DND-41 (cell line): ENCODE data around the gene OR6B3.

Experiments
- ATAC-seq: fragments of 200-7000 bp; cut with Tn5 transposase; 3 replicates; pipeline ENCODE4 v1.9.1; 2021; ENCODE audit warnings: low read depth; ENCODE audit not compliant: insufficient read depth
- DNase-seq: peaks from one replicate; pipeline ENCODE4 v3.0.0-alpha.2; 2020
- H2AFZ ChIP-seq: 2 replicates; pipeline ENCODE4 v1.6.0; 2012; ENCODE audit warnings: low read depth, low read length
- H3K27ac ChIP-seq: 2 replicates; pipeline ENCODE4 v1.5.1; 2012; ENCODE audit warnings: low read length, inconsistent platforms
- H3K27me3 ChIP-seq: fragments of 200-600 bp; sonication (generic); 2 replicates; pipeline ENCODE4 v1.6.0; 2012; ENCODE audit warnings: low read length, mild to moderate bottlenecking, inconsistent platforms; ENCODE audit not compliant: insufficient read depth, poor library complexity
- H3K36me3 ChIP-seq: 2 replicates; pipeline ENCODE4 v1.5.1; 2012; ENCODE audit warnings: low read length, inconsistent platforms; ENCODE audit not compliant: insufficient read depth
- H3K4me1 ChIP-seq: 2 replicates; pipeline ENCODE4 v1.5.1; 2012; ENCODE audit warnings: mild to moderate bottlenecking, low read length; ENCODE audit not compliant: insufficient read depth
- H3K4me2 ChIP-seq: 2 replicates; pipeline ENCODE4 v1.6.0; 2012; ENCODE audit warnings: mild to moderate bottlenecking, moderate library complexity, low read length, inconsistent platforms; ENCODE audit not compliant: insufficient read depth
- H3K4me3 ChIP-seq, 2 experiments: fragments of 200-600 bp in 1 of 2; shearing (Covaris generic) in 1 of 2; 2 replicates each; pipeline ENCODE4 v1.5.1; 2012 to 2016; ENCODE audit warnings: inconsistent platforms in 2 of 2, low read length in 2 of 2, mild to moderate bottlenecking in 2 of 2, low read depth in 1 of 2, moderate library complexity in 1 of 2
- H3K79me2 ChIP-seq: 2 replicates; pipeline ENCODE4 v1.6.0; 2012; ENCODE audit warnings: low read length, inconsistent platforms; ENCODE audit not compliant: insufficient read depth
- H3K9ac ChIP-seq: 2 replicates; pipeline ENCODE4 v1.6.0; 2012; ENCODE audit warnings: low read depth, mild to moderate bottlenecking, inconsistent platforms, low read length, moderate library complexity
- H3K9me3 ChIP-seq: 2 replicates; pipeline ENCODE4 v1.5.1; 2012; ENCODE audit warnings: low read length, moderate library complexity, mild to moderate bottlenecking, inconsistent platforms; ENCODE audit not compliant: insufficient read depth, severe bottlenecking
- H4K20me1 ChIP-seq: 2 replicates; pipeline ENCODE4 v1.6.0; 2012; ENCODE audit warnings: low read length; ENCODE audit not compliant: insufficient read depth
- EZH2 ChIP-seq: IDR thresholded peaks from 3 replicates; pipeline ENCODE4 v1.6.1; 2012; ENCODE audit warnings: borderline replicate concordance, low read depth, mild to moderate bottlenecking, moderate library complexity, low read length, inconsistent platforms; ENCODE audit not compliant: severe bottlenecking
- TF ChIP-seq, protein P1 (sequence below): IDR thresholded peaks from 2 replicates; pipeline ENCODE4 v1.5.1; 2012; ENCODE audit warnings: borderline replicate concordance, low read length, moderate library complexity, mild to moderate bottlenecking; ENCODE audit not compliant: poor library complexity, severe bottlenecking; ENCODE audit errors: extremely low read depth

Gene OR6B3

DNA sequence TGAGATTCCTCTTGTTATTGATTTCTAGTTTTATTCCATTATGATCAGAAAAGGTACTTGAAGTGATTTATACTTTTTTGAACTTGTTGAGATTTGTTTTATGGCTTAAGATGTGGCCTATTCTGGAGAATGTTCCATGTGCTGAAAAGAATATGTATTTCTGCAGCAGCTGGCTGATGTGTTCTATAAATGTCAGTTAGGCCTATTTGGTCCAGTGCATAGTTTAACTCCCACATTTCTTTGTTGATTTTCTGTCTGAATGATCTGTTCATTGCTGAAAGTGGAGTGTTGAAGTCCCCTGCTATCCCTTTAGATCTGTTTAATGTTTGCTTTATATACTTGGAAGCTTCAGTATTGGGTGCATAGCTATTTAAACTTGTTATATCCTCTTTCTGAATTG, 16.0 kb downstream of the OR6B3 start:
- Histone ChIP-seq H3K27ac (no peak overlapping the region), H3K27me3 (peaks cover 44% of the 10 kb centered on the region), H2AFZ (no peak overlapping the region), H3K4me1 (no peaks in the 10 kb centered on the region), H3K4me2 (no peak overlapping the region), H3K9me3 (no peaks in the 10 kb centered on the region), H3K79me2 (no peaks in the 10 kb centered on the region), H4K20me1 (no peaks in the 10 kb centered on the region), H3K4me3 (no peak overlapping the region), H3K36me3 (no peaks in the 10 kb centered on the region), H3K9ac (no peak overlapping the region)
- DNase-seq (no peak), ATAC-seq (no peak)
- TF ChIP-seq, protein P1, sequence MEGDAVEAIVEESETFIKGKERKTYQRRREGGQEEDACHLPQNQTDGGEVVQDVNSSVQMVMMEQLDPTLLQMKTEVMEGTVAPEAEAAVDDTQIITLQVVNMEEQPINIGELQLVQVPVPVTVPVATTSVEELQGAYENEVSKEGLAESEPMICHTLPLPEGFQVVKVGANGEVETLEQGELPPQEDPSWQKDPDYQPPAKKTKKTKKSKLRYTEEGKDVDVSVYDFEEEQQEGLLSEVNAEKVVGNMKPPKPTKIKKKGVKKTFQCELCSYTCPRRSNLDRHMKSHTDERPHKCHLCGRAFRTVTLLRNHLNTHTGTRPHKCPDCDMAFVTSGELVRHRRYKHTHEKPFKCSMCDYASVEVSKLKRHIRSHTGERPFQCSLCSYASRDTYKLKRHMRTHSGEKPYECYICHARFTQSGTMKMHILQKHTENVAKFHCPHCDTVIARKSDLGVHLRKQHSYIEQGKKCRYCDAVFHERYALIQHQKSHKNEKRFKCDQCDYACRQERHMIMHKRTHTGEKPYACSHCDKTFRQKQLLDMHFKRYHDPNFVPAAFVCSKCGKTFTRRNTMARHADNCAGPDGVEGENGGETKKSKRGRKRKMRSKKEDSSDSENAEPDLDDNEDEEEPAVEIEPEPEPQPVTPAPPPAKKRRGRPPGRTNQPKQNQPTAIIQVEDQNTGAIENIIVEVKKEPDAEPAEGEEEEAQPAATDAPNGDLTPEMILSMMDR: no peak
- TF ChIP-seq EZH2: no peak

DNA sequence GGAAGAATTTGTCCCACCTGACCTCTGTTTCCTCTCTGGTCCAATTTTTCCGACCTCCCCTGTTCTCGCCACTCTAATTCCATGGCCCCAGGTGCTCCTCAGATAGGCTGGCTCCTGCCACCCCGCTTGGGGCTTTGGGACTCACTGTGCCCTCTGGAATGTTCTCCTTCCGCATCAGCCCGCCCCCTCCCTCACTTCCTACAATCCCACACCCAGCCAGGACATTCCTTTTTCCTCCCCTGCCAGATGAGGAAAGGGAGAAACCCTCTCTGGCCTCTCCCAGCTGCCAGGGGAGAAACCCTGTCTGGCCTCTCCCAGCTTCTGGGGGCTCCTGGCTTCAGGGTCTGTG, 20.0 kb downstream of the OR6B3 start:
- Histone ChIP-seq H3K36me3 (no peaks in the 10 kb centered on the region), H3K79me2 (no peaks in the 10 kb centered on the region), H3K4me2 (no peak overlapping the region), H3K27me3 (peaks cover 20% of the 10 kb centered on the region), H3K9me3 (no peaks in the 10 kb centered on the region), H3K4me1 (no peaks in the 10 kb centered on the region), H2AFZ (no peak overlapping the region), H3K9ac (no peak overlapping the region), H3K4me3 (no peak overlapping the region), H3K27ac (no peak overlapping the region), H4K20me1 (no peaks in the 10 kb centered on the region)
- DNase-seq (no peak), ATAC-seq (no peak)
- TF ChIP-seq, protein P1: no peak
- TF ChIP-seq EZH2: no peak

DNA sequence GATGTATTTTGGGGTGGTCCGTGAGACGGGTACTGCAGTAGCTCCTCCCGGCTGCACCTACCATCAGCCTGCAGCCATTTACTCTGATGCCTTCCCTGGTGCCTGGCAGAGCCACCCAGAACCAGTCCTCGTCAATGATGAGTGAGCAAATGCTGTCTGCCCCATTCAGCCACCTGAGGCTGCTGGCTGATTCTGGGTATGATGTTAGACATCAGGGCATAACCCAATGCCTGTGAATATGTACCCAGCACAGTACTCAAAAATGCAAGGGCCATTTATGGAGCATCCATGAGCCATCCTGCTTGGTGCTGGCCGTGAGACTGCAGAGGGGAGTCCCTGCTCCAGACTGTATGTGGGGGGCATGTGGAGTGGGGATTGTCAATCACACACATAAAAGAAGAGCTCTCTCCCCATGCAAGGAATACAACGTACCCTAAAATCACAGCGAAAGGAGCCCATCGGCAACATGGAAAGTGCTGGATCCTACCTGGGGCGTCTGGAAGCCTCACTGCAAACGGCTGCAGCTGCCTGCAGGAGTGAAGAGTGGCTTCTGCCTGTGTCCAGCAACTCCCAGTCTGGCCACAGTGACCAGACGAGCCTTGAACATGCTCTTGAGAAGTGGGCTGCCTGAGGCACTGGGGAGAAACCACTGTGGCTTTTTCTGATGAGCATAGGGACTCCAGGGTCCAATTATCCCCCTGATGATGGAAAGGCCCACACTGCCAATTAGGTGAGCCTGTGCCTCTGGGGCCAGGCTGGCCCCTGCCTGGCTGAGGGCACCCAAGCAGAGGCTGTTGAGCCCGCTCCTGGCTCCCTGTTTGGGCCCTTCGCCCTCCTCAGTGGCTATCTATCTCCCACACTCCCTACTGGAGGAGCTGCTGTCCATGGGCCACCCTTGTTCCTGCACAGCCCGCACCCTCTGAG, 20.7 kb downstream of the OR6B3 start:
- no peak for TF ChIP-seq EZH2
- TF ChIP-seq, protein P1: no peak
- Histone ChIP-seq H3K79me2 (no peaks in the 10 kb centered on the region), H3K27me3 (peaks cover 18% of the 10 kb centered on the region), H4K20me1 (no peaks in the 10 kb centered on the region), H3K9ac (no peak overlapping the region), H3K4me3 (no peak overlapping the region), H3K27ac (no peak overlapping the region), H2AFZ (no peak overlapping the region), H3K36me3 (no peaks in the 10 kb centered on the region), H3K4me1 (no peaks in the 10 kb centered on the region), H3K4me2 (no peak overlapping the region), H3K9me3 (no peaks in the 10 kb centered on the region)
- DNase-seq (no peak), ATAC-seq (no peak)
